Superior temporal gyrus (tissue), 1 donor: ENCODE results near the gene WLS.

Experiments used
- DNase-seq: peaks from one replicate; pipeline ENCODE4 v3.0.0-alpha.2; 2016; ENCODE audit errors: extremely low spot score

WLS gene

GRCh38 chr1:68228851-68229250, 3.5 kb downstream of the WLS start:
- no peak for DNase-seq

DNA sequence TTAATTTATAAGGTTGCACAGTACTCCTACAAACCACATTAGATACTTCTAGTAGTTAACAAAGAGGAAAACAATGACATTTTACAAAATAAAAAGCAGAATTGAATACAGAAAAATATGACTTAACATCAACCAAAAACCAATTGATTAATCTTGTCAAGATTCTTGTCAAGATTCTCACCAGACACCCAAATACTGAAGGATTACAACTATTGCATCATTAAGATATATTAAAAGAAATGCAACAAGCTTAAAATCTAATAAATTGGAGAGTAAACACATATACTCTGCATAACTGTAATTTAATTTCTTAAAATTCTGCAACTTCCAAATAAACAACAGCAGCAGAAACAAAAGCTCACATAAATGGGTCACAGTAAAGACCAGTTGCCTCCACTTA, 4.7 kb downstream of the WLS start:
- no peak for DNase-seq

- no peak for DNase-seq
Observed at GRCh38 chr1:68225781-68226180, 6.5 kb downstream of the WLS start.

DNA sequence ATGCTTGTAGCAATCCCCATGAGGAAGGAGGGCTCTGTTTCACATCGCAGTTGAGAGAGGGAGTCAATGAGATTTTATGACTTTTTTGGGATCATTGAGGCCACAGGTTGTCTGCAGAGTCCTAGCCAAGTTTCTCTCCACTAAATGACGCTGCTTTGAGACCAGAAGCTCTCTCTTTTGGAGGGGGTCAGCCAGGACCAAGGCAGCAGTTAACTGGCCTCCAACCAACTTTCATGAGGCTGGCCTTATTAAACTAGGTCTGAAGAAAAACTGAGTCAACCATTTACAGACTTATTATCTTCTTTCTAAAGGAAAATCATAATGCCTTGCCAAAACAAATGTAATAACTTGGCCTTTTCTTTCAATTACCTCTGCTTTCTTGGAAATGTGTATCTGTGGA, 8.6 kb downstream of the WLS start:
- no peak for DNase-seq

GRCh38 chr1:68221980-68222373, 10.3 kb downstream of the WLS start:
- no peak for DNase-seq

- no peak for DNase-seq
Observed at GRCh38 chr1:68221001-68221979, 11.0 kb downstream of the WLS start.

DNA sequence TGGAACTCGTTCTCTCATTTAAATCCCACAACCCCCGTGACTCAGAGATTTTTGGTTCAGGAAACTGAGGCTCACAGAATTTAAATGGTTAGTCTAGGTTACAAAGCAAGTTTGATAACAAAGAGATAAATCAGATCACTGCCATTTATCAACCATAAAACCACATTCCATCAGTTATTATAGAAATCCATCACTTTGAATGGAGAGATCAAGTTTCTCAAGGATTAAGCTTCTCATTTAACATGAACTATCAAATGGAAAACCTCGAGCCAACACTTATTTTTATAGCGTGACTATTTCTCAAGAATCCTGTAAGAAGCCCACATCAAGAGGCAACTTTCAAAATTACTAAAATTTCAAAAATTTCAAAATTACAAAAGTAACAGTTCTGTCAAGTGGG, 11.9 kb downstream of the WLS start:
- no peak for DNase-seq

DNA sequence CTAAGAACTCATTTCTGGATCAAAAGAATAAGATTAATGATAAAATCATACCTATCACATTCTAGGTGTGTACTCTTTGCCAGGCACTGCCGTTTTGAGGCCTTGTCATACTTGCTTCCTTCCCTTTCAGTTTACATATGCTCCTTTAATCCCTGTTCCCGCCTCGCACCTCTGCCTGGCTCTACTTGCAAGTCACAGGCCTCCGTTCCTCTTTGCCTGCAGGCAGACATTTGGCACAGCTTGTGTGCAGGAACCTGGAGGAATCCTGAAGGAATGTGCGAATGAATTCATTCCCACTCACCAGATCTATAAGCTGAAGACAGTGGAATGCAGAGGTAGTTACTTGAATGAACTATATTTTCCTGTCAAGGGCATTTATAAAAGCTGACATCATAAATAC, 13.8 kb downstream of the WLS start:
- DNase-seq, result no peak

DNA sequence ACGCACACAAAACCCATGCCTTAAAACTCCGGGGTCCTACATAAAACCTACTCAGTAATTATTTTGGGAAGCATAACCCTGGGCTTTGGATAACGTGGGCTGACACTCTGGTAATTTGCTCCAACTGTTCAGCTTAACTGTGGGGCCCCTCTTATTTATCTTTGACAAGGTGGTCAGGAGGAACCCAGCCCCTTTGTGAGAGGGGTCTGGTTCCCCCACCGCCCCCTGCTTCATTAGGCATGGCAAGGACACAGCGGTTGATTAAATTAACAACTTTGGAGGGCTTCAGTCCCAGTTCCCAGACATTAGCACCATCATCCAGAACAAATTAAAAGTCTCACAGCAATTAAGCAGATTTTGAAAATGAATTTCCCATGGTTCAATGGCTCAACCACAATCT, 14.7 kb downstream of the WLS start:
- no peak for DNase-seq

DNA sequence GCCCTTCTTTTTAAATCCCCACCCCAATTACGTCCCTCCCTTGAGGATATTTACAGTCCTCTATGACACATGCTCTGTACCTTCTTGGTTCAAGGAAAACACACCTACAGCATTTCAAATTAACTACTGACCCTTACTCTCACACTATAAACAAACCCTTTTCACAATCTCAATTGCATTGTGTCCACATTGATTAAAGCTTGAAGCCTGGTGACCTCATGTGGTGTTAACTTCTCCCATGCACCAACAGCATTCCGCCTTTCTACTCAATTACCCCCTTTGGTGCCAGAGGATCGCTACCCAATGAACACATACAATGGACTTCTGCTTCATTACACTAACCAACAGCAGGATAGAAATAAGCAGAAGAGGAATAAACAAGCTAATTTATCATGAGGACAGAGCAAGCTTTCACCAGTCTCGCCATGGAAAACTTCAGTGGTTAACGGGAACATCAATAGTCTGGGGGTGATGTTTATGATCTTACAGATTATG, 15.2 kb downstream of the WLS start:
- DNase-seq, result no peak

DNA sequence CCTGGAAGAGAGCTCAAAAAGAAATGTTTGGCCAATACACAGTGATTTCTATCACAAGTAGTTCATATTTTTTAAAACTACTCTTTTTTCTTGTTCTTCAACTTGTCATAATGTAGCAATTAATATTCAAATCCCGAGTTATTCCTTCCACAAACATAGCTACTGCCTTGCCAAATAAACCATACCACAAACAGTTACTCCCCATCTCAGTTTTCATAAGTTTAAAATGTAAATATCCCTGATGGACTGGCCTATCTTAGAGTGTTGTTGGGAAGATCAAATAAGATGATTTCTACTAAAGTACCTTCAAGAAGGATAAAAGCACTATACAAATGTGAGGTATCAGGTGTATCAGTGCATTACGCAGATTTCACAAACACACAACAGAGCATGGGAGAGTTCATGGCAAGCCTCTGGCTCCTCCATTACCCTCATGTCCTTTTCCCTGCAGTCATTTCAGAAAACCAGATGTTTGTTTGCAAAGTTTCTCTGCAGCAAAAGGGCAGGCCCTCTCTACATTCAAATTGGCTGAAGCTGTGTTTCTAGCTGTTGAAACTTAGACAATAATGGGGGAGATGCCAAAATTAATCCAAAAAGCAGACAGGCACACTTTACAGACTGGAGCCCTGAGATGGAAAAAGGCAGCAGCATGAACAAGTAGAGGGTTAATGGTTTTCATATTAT, 16.1 kb downstream of the WLS start:
- no peak for DNase-seq

- no peak for DNase-seq
Observed at GRCh38 chr1:68213843-68214242, 18.5 kb downstream of the WLS start.

DNA sequence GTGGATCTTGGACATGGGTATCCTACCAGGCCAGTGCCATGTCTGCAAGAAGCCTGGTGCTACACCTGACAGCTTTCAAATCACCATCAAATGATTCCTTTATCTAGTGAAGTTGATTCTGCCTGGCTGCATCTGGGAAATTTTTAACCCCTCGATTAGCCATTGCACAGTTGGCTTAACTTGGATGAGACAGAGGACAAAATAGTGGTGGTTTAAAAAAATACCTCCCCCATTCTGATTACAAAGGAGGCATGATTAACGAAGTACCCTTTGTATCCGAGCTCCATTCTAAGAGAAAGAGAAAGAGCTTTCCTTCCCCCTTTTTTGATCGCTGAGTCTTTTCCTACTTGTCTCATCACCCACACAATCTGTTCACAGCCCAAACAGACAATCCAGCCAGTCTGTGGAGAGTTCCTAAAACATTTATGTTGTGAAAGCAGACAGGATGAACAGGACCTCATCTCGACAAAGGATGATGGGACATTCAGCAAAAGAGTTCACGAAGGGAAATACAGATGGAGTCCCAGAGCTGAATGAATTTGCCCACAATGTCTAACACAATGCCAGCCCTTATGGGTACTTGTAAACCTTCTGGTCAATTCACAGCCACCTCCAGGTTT, 20.5 kb downstream of the WLS start:
- no peak for DNase-seq

DNA sequence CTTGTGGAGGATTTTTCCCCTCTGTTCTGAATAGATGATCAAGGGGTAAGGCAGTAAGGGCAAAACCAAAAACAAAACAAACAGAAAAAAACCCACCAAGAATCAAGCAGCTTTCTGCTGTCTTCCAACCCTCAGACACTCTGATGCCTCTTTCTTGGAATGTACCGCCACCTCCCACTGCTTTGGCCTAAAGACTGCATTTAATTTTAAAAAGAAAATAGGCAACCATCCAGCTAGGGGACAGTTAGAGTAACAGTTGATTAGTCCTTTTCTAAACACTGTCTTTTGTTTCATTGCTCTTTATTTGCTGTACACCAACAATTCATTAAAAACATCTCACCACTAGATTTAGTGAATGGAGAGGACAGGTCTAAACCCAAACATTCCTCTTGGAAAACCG, 21.5 kb downstream of the WLS start:
- no peak for DNase-seq

DNA sequence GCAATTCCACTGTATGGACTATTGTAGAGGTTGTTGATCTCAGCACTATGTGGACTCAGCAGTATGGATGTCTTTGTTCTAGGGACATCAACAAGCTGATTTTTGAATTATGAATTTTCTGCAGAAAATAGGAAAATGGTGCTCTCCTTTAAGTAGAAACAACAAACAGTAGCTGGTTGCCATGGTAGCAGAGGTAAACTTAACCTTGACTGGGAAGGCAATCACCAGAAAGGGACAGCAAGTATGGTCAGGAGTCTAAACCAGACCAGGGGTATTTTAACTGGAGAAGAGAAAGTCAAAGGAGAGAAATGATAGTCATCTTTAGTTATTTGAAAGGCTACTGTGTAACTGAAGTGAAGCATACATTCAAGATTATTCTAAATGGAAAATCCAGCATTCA, 22.3 kb downstream of the WLS start:
- DNase-seq, result no peak

GRCh38 chr1:68206848-68207689, 25.3 kb downstream of the WLS start:
- DNase-seq, result no peak

DNA sequence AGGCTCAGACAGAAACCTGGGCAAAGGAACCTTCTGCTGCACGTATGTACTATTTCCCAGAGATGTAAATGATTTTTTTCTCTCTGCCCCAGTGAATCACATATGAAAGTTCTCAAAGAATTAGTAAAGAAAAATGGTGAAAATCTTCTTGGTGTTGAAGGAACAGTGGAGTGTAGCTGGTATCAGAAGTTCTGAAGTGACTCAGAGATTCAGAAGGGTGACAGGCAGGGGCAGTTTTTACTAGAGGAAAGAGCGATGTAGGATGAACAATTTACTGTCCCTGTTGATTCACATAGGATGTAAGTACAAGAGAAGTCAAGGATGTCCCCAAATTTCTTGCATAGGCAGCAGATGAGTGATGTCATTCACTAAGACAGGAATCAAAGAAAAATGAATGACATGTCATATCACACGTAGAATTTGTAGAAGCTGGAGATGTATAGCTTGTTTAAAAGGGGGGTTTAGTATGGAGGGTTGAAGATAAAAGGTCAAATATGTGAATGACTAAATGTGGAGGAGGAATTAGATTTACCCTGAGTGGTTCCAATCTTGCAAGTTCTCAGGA, 26.4 kb downstream of the WLS start:
- DNase-seq, result no peak

DNA sequence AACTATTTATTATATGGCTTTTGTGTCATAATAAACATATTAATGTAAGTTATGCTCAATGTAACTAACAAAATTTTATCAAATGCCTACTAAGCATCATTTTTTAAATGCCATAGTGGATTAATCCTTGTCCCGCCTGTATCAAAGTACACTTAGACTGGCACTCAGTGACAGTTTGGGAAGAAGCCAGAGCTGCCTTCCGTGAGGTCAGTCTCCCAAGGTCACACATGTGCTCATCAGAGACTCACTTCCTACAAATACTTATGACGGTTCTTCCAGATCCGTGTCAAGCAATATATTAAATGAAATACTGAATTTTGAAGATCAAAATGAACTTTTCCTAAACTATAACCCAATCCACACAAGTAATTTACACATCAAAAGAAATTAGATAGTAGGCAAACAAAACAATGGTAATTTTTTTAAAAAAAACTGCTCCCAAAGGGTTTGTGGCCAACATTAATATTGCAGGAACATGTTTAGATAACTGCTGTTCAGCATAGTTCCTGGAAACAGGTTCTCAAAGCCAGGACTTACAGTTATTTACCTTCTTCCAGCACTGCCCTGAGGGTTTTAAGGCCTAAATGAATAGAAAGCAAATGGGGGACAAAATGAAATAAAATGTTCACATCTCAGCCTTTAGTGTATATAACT, 27.2 kb downstream of the WLS start:
- no peak for DNase-seq

DNA sequence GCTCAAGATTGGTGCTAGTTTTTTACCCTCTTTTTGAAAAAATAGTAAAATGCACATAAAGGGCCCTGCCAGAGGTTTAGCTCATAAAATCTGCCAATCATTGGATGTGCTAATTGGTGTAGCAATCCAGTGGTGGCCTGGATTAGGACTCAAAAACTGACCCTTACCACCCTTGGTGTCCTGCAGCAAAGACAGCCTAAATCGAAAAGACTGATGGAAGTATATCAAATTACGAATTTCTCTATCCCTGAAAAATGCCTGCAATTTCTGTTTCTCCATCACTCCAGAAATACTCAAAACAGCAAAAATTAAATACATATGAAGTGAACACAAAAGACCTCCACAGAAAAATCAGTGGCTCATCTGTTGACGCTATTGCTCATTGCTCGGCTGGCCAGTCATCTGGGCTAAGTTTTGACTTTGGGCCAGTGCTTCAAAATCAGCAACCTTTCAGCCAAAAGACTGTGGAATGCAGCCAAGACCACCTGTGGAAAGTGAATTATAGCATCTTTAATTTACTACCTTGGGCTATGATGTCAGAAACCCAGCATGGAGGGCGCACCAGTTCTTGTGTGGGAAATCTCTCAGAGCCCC, 30.0 kb downstream of the WLS start:
- no peak for DNase-seq

DNA sequence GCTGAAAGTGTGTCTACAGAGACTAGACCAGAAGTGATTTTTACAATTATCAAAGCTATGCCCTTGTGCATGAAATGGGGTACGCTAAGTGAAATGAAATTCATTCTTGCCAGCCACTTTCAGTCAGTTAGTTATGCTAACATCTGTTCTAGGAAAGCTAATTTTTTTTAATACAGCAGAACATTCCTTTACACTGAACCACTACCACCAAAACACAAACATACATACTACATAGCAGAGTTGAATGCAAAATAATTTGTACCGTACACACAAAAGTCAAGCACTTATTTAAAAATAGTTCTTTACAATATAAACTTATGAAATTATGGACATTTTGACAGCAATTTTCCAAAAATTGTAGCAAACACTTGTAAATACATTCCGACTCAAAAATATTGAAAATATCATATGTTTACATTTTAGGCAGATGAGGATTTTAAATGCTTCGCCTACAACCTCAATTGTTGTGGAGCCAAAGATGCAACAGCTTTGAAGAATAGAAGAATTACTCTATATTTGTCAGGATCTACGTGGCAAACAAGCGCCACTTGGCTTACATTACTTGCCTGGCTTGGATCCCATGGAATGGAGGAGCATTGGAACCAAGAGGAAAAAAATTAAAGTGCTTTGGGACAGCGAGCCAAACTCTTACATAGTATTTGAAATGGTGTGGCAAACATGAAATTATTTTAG, 30.6 kb downstream of the WLS start:
- DNase-seq, result no peak
